Stimulated activated CD4-positive, alpha-beta T cell treated with anti-CD3 and anti-CD28 coated beads, Interleukin-4, amount 100 ng/mL, for 24 hours (primary cell): ENCODE measurements around the gene ATRIP.
"Not testable (repeated sequence)": the region's sequence is repeated elsewhere in the genome, so short reads cannot be mapped to it uniquely, and the experiment has no call there.

ENCODE experiments used
- DNase-seq: peaks from one replicate; pipeline ENCODE4 v3.0.0-alpha.2; 2020

The ATRIP gene

DNA sequence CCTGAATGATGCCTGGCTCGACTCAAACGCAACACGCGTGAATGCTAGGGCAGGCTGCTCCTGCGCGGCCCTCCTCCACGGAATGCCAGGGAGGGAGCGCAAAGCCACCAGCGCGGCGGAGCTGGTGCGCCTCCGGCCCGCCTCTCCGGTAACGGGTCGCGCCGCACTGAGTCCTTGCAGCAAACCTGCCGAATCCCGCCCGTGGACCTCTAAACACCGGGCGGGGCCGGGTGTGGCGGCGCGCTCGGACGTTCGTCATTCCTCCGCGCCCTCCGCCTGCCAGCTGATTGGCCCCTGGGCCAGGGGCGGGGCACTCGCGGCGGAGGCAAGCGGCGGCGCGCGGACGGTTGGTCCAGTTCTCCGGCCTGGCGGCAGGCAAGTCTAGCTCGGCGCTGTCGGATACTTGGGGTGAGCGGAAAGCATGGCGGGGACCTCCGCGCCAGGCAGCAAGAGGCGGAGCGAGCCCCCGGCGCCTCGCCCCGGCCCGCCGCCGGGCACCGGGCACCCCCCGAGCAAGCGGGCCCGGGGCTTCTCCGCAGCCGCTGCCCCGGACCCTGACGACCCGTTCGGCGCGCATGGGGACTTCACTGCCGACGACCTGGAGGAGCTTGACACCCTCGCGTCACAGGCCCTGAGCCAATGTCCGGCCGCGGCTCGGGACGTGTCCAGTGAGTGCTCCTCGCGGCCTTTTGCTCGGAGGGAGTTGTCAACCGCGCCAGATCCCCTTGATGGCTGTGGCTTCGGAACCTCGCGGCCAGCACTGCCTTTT lies at the start of gene ATRIP:
TSS of gene ATRIP (plus strand) at position 313 of the 769 bp plus-strand sequence. CDS start at position 422, 109 bp downstream.
- DNase-seq: peak; percentile 86

DNA sequence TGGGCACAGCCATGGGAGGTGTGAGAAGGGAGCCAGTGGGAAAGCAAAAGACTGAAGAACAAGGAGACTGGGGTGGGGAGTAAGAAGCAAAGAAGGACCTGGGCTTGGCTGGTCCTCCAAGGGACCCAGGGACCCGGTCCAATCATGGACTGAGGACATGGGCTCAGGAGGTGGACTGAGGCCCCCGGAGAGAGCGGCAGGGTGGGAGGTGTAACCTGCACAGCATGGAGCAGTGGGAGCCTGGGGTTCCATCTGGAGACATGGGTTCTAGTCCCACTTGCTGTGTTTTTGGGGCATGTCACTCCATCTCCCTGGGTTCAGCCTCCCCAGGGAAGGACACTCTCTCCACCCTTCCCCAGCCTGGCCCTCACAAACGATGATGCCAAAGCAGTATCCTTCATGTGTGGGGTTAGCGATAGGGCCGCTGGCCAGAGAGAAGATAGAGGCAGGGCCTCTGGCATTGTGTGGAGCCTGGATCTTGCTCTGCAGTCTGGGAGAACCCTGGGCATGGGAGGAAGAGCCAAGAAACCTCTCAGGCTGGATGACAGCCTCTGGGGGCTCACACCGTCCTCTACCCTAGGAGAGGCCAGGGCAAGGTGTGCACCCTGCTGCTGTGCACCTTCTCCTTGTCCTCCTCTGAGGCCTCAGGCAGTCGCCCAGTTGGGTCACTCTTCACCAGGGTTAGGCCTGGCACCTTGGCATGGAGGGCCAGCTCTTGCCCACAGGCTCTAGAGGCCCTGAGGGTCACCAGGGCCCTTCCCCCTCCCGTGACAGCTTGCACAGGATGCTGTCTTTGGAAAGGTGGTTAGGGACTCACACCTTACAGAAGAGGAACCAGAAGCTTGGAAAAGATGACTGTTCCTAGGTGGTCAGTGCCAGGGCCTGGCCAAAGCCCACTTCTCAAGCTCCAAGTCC lies 48.5 kb upstream of the ATRIP start:
- no peak for DNase-seq

DNA sequence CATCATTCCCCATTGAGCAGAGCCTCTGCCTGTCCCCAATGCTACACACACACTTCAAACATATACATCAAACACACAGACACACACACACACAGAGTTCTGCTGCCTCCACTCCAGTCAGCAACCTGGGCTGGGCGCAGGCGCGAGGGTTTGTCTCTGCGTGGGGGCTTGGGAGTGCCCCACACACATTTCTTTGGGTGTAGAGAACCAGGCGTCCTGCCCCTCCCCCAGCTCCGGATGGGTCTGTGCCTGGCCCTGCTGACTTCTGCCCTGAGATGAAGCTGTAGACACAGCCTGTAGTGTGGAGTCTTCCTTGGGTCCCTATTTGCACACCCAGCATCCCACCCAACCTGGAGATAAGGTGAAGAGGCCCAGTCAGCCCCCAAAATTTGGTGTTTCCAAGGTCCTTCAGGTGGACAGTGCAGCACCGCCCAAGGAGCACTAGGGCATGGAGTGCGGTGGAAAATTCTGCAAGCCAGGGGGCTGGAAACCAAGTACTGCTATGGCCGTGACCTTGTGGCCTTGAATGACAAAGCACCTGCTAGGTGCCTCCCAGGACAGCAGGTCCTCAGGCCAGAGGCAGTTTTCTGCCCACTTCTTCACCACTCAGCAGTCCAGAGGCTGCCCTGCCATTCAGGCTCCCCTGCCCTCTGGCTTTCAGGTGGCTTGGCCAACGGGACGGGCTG lies 47.7 kb upstream of the ATRIP start:
- no peak for DNase-seq

DNA sequence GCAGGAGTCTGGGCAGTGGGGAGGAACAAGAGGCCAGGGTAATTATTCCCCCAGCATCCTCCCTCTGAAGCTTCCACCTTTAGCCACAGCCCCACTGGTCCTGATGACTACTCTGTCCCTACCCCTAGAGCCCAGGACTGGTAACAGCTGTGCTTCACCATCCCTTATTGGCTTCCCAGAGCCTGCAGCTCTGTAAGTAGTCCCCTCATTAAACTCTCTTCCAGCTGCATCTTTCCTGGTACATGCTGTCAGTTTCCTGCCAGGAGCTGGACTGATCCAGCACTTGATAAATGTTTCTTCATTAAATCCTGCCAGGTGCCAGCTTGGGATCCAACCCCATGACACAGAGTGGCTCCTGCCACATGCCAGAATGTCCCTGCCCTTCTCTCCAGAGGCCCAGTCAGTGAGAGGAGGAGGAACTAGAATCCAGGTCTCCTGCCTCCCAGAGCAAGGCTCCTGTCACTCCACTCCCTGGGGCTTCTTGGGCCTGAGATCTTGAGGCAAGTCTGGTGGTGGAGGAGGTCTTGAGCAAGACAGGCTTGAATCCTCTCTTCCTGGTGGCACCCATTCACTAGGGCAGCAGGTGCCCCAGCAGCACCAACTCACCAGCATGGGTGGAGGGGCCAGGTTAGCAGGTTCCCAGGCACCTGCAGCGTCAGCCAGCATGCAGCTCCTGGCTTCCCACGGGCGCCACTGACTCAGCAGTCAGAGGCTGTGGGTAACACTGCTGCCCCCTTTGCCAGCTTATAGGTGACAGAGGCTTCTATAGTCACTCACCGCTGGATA lies 47.0 kb upstream of the ATRIP start:
- DNase-seq: no peak

DNA sequence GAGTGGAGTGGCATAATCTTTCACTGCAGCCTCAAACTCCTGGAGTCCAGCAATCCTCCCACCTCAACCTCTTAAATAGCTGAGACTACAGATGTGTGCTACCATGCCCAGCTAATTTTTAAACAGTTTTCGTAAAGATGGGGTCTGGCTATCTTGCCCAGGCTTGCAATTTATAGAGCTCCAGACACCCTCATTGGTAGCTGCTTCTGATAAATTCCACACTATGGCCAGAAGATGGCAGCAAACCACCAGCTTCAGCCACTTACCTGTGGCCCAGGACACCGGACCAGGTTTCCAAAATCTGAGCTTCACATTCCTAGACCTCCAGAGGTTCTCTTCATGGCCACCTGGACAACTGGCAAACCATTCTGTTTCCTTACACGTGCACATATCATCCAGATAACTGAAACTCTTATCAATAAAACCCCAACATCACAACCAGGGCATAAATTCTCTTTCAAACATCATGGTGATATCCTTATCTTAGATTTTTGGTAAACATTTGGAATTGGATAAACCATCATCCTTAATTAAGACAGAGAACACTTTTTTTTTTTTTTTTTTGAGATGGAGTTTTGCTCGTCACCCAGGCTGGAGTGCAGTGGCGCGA lies 45.6 kb upstream of the ATRIP start:
- peak; percentile 72 for DNase-seq

DNA sequence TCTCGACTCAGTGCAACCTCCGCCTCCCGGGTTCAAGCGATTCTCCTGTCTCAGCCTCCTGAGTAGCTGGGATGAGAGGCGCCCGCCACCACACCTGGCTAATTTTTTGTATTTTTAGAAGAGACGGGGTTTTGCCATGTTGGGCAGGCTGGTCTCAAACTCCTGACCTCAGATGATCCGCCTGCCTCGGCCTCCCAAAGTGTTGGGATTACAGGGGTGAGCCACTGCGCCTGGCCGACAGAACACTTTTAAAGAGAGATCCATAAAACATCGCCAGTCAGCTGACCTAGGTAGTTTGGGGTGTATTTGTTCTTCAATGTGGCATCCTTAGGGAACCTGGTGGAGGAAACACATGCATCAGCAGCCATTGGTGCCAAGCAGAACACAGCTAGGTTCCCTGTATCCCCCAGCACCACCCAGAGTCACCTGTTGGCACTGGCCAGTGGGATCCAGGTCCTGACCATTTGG lies 45.1 kb upstream of the ATRIP start:
- DNase-seq: not testable (repeated sequence)

DNA sequence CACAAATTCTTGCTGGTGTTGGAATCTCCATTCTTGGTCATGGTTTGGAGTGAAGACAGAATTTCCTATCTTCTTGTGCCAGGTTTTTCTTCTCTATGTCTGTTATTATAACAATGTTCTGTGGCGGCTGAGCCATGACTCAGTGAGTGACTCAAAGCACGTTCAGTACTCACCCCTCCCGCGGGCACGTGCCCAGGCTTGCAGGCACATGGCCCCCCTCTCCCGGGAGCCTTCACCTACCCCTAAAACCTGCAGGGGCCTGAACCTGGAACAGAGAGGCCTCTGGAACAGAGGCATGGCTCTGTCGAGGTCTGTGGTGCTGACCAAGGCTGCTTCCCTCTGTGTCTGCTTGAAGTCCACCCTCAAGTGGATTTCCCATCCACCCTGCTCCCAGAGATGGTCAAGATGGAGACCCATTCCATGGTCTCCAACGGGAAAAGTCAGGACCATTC lies 44.2 kb upstream of the ATRIP start:
- DNase-seq: no peak

DNA sequence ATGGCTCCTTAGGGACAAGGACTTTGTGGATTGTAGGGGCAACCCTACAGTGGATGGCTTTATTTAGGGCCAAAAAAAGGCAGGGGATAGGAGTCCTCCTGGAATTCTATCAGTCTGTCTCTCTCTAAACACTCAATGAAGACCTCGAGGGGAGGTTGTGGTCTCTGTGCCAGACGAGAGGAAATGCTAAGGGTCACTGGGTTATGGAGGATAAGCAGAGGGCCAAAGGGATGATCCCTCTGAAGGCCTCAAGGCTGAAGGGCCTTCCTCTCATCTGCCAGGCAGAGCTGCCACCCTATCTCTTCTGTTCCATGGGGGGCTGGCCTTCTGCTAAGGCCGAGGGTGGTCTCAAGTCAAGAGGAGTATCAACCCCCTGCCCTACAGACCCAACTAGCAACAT lies 43.6 kb upstream of the ATRIP start:
- no peak for DNase-seq

DNA sequence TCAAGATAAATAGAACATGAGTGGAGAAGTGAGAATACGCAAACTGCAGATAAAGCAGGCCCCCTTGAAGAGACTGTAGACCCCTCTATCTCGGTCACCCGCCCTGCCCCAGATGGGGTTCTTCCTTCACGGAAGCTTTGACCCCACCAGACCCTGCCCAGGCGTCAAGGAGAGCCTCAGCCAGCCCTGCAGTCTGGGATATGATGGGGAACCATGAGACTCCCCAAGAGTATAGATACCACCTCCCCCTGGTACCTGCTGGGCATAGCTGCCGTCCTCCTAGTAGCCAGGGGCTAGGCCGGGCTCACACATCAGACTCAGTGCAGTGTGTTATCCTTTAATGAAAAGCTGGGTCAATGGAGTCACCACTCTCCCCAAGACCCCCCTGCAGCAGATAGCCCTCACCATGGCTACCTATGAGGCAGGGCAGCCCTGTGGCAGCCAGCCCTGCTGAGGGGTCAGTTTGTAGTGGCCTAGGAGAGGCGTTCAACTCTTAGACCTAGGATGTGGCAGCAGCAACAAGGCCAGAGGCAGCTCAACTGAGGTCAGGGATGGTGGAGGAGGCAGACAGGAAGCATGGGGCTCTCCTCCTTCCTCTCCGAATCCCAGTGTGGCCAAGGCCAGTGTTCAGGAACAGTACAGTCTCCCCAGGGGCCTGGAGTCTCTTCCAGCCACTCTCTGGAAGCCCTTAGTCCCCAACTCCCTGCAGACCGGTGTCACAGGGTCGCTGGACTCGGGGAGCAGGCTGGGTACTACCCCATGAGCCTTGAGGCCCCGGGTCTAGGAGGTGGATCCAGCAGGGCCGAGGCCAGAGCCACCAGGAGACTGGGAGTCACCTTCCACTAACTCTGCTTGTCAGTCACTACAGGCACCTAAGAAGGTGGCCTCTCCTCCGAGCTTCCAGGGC lies 42.8 kb upstream of the ATRIP start:
- DNase-seq: no peak

DNA sequence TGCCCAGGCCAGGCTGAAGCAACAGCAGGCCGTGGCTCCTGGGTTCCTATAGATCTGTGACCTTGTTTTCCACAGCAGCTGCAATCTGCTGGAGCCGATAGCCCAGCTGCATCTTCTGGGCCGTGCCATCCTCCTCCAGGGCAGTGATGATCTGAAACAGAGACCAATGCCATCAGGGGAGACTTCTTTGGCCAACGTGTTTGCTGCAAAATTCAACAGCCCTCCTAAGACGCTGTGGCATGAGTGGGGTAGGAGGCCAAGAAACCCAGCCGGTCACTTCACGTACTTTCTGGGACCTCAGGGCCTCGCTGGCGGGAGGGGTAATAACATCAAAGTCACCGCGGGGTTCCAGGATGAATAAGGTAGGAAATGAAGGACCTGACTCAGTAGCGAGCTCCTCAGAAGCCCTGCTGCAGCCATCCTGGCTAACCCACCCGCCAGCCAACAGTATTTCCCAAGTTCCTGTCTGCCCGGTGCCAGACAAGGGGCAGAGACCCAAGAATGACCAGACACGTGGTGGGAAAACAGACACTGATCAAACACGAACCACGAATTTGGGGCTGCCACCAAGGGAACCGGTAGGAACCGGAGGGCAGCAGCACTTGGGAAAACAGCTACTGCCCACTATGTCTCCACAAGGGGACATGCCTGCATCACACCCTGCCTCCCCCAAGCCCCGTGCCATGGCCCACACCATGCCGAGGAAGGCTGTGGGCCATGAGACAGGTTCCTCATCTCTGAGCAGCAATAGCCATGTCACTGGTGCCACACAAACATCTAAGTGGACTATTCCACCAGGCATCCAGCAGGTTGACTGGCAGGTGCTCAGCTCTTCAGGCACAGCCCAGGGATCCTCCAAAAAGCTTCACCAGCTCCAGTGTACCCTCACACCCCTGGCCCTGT lies 41.8 kb upstream of the ATRIP start:
- DNase-seq: no peak

DNA sequence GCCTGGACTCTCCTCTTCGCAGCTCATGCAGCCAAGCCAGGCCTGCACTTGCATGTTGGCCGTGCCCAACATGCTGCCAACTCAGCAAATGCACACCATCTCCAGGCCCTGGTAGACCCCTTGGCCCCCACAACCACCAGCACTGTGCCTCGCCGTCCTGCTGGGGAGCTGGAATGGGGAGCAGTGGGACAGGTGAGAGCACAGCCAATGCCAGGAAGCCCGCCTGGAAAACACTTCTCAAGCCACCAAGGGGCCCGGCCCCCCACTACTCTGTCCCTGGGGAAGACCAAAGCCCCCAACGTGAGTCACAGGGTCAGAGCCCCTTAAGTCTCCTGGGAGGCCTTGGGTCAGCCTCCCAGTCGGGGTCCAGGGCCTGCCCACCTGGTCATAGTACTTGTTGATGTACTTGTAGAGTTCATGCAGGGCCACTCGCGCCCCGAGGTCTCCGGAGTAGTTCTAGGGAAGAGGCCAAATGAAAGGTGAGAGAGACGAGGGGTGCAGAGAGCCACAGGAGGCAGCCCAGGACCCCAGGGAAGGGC lies 41.1 kb upstream of the ATRIP start:
- DNase-seq: no peak

DNA sequence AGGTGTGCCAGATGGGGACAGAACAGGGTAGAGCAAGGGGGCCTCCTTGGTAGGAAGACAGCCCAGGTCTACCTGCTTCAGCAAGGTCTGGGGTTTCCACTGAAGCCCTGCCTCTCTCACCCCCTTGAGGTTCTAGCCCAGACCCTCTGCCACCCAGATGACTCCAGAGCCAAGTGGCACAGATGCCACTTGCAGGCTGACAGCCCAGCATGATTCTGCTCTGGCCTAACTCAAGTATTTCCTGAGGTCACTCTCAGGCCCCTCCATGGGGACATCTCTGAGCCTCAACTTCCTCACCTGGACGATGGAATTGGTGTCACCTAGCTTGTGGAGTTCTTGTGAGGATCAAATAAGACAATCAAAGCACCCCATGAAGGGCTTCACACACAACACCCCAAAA lies 40.6 kb upstream of the ATRIP start:
- DNase-seq: peak; percentile 2

DNA sequence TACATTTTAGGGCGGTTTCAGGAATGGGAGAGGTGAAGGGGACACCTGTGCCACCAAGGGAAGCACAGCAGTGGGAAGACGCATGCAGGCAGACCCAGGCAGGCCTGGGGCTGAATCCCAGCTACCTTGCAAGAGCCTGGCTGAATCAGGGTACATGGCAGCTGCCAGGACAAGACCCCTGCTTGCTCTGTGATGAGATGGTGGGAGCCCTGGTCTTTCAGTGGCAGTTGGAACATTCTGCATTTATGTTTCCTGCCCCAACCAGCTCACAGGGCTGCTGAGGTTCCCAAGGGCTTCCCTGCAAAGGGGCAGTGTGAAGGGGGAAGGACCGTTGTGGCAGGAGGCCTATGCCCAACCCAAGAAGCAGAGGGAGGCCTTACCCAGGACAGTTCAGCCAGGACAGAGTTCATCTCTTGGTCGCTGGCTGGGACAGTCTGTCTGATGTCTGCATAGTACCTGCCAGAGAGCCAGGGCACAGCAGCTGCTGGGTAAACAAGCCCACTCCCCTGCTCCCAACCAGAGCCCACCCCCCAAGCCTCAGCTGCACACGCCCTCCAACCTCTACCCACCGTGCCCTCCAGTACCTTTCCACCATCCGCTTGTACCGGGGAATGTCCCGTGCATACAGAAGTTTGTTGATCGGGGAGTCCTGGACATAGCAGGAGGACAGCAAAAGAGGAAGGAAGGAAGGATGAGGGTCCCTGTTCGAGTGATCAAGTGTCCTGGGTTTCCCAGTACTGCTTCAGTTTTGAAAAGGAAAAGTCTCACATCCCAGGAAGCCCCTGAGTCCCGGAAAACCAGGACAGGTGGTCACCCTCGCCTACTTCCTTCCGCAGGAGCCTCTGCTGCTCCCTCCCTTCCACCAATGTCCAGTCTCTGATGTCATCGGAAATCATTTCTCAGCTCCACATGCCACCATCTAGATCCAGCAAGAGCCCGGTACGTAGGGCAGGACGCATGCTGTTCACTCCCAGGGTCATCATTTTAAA lies 39.8 kb upstream of the ATRIP start:
- peak; percentile 2 for DNase-seq

DNA sequence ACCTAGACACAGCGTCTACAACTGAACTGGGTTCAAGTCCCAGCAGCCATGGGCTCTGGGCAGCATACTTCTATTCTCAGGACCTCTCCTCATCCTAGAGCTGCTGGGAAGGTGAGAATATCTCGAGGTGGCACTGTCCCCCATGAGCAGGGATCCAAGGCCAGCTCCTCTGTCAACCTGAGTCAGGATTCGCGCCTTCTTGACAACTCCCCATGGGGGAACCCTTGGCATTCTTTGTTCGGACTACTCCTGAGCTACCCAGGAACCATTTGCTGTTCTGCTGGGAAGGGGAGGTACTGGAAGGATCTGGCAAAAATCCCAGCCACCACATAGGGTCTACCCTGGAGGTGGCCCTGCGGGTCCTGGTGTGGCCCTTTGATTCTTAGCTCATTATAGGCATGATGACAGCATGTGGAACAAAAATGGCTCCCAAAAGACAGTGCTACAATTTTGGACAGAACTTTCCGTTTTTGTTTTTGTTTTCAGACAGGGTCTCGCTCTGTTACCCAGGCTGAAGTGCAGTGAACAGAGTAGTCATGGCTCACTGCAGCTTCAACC lies 38.9 kb upstream of the ATRIP start:
- DNase-seq: no peak

DNA sequence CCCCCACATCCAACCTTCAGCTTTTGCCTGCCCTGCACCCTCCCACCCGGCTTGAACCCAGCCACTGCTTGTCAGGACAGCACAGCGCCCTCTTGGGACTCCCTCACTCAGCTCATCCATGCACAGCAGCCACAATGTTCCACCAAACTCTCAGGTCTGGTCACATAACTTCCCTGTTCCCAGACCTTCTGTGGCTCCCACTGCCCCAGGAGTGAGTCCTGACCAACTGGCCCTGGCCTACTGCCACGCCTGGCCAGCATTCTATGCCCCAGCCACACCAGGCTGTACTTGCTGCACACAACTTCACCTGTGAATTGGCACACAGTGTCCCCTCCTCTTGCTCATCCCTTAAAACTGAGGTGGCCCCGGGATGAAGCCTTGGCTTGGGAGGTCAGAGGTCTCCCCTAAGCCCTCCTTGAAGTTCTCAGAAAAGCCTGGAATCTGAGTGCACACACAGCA lies 37.7 kb upstream of the ATRIP start:
- no peak for DNase-seq

DNA sequence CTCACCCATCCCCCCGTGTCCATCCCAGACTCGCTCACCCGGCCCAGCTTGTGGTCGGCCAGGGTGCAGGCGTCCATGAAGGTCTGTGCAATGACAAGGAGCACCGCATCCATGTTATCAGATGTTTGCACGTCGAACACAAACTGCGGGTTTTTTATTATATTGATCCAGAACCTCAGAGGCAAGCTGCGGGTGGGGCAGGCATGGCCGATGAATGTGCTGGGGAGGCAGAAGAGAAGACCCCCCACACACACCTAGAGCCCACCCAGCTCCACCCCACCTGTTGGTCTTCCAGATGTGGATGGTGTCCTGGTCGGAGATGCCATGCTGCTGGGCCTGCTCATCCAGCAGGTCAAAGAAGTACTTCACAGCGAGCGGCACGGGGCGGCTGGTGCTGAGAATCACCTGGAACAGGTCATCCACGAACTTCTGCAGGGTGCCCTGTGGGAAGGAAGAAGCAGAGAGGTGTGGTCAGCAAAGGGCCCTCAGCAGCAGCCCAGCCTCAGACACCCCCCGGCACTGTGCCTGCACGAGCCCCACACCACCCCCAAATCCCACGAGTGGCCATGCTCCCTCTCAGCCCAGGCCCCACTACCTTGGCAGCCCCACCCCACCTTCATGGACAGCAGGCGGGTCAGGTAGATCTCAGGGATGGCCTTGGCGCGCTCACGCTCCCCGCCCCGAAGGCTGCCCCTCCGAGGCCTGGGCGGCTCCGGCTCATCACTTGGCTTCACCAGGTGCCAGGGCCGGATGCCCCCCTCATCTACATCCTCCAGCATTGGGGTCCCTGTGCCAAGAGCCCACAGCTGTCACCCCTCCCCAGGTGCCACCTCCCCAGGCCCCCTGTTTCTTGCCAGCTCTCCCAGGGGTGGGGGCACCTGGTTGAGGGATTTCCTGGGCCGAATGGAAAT lies 37.0 kb upstream of the ATRIP start:
- DNase-seq: no peak
